ENCODE measurements around the gene KDM2B. TPM values are rescaled to one million over a fixed set of nuclear protein-coding genes. Genes with fewer than 3 reads are reported as not detected.
"Not testable (repeated sequence)": the region's sequence is repeated elsewhere in the genome, so short reads cannot be mapped to it uniquely, and the experiment has no call there.

Gene KDM2B
- total and polyA plus RNA-seq, 2 donors (not counting 3 experiments of a cell fraction or from before 2014, with no cell fraction given): 26.8 to 37.3 TPM

- H3K9ac ChIP-seq (replicated peaks; ENCODE audit: extremely low read depth, insufficient read depth, low read length); H3K9me1 ChIP-seq (replicated peaks; ENCODE audit: control insufficient read depth, extremely low read depth, insufficient read depth, low read length); H2AFZ ChIP-seq (ENCODE audit: low read depth, low read length); dilution Hi-C loops (cut with MboI; ENCODE audit: extremely low pct_ligation_motif_present, low sequenced_read_pairs); H4K20me1 ChIP-seq (replicated peaks; ENCODE audit: control insufficient read depth, extremely low read depth, insufficient read depth, low read length); BruUV-seq (replicated peaks); H3K9me3 ChIP-seq (replicated peaks; ENCODE audit: control insufficient read depth, insufficient read depth, low read length); H3K27ac ChIP-seq (ENCODE audit: insufficient read depth, low read depth, low read length); FAIRE-seq; DNase-seq (ENCODE audit: low read depth, low spot score); H3K27me3 ChIP-seq (ENCODE audit: control insufficient read depth in 2 of 2, insufficient read depth in 2 of 2, low read length in 2 of 2); H3K79me2 ChIP-seq (ENCODE audit: control insufficient read depth, insufficient read depth, low read length); POLR2A ChIA-PET; H3K4me2 ChIP-seq (ENCODE audit: insufficient read depth, low read length); H3K36me3 ChIP-seq (ENCODE audit: control insufficient read depth in 2 of 2, extremely low read depth in 1 of 2, insufficient read depth in 2 of 2, low read length in 2 of 2); H3K4me3 ChIP-seq (replicated peaks in 1 of 3; ENCODE audit: insufficient read depth in 1 of 3, low read depth in 1 of 3, low read length in 3 of 3): not testable (repeated sequence)
- CTCF ChIA-PET: interaction anchor here (0.8 to 5.7 kb wide), 4 partner anchors 20 to 85 kb away, joined by 3 to 38 read pairs (median 10); no protein-coding TSS in a partner anchor
- intact Hi-C loops (cut with micrococcal nuclease): loop anchor here (5.0 kb wide), 1 partner anchor 209 kb away; the partner anchor contains the start of gene RHOF
- peaks cover 31% of the 10 kb centered on the region for H3K4me1 ChIP-seq (ENCODE audit: control insufficient read depth, extremely low read depth, insufficient read depth, low read length)
Measured at GRCh38 chr12:121583334-121583661, 2.5 kb upstream of the KDM2B start.

- no TSS peak for BruUV-seq (replicated peaks)
Measured at GRCh38 chr12:121582583-121583333, 1.9 kb upstream of the KDM2B start.

More at GRCh38 chr12:121582583-121583333, 1.9 kb upstream of the KDM2B start:
- Histone ChIP-seq H3K27ac (ENCODE audit: insufficient read depth, low read depth, low read length) (peak overlapping the region; percentile 49), H3K9ac (replicated peaks; ENCODE audit: extremely low read depth, insufficient read depth, low read length) (peak overlapping the region; percentile 25), H3K9me3 (replicated peaks; ENCODE audit: control insufficient read depth, insufficient read depth, low read length) (no peaks in the 10 kb centered on the region), H3K27me3 (ENCODE audit: control insufficient read depth in 2 of 2, insufficient read depth in 2 of 2, low read length in 2 of 2) (no peaks in the 10 kb centered on the region), H3K4me3 (replicated peaks in 1 of 3; ENCODE audit: insufficient read depth in 1 of 3, low read depth in 1 of 3, low read length in 3 of 3) (no peak overlapping the region), H3K36me3 (ENCODE audit: control insufficient read depth in 2 of 2, extremely low read depth in 1 of 2, insufficient read depth in 2 of 2, low read length in 2 of 2) (no peaks in the 10 kb centered on the region), H3K9me1 (replicated peaks; ENCODE audit: control insufficient read depth, extremely low read depth, insufficient read depth, low read length) (no peaks in the 10 kb centered on the region), H2AFZ (ENCODE audit: low read depth, low read length) (no peak overlapping the region), H3K4me1 (ENCODE audit: control insufficient read depth, extremely low read depth, insufficient read depth, low read length) (peaks cover 33% of the 10 kb centered on the region), H4K20me1 (replicated peaks; ENCODE audit: control insufficient read depth, extremely low read depth, insufficient read depth, low read length) (no peaks in the 10 kb centered on the region), H3K4me2 (ENCODE audit: insufficient read depth, low read length) (peak overlapping the region; percentile 82), H3K79me2 (ENCODE audit: control insufficient read depth, insufficient read depth, low read length) (no peaks in the 10 kb centered on the region)
- TF ChIP-seq JUN (IDR thresholded peaks at IDR 0.05; ENCODE audit: borderline replicate concordance, insufficient read depth, insufficient read length, low read depth) (peak; percentile 41), CTCF (IDR thresholded peaks at IDR 0.05; ENCODE audit: extremely low read depth in 1 of 2, insufficient read depth in 1 of 2, low read depth in 1 of 2, low read length in 2 of 2) (no peak), EZH2 (IDR thresholded peaks at IDR 0.05; ENCODE audit: borderline replicate concordance, low read depth, low read length, severe bottlenecking) (no peak), GATA2 (IDR thresholded peaks at IDR 0.05; ENCODE audit: insufficient read depth, insufficient read length, low read depth, low read length) (peak; percentile 47), FOS (IDR thresholded peaks at IDR 0.05; ENCODE audit: borderline replicate concordance, insufficient read depth, low read length) (peak; percentile 44), MYC (IDR thresholded peaks at IDR 0.05; ENCODE audit: low read depth, low read length) (no peak), POLR2A (IDR thresholded peaks at IDR 0.05; ENCODE audit: low read depth, low read length) (no peak), POLR2AphosphoS5 (IDR thresholded peaks at IDR 0.05; ENCODE audit: insufficient read depth, low read depth, low read length) (peak; percentile 39)
- ChIA-PET CTCF (interaction anchor here (0.8 to 5.7 kb wide), 4 partner anchors 20 to 86 kb away, joined by 3 to 38 read pairs (median 10); no protein-coding TSS in a partner anchor), POLR2A (no interaction called here)
- dilution Hi-C loops (cut with MboI; ENCODE audit: extremely low pct_ligation_motif_present, low sequenced_read_pairs) (no loop called here), intact Hi-C loops (cut with micrococcal nuclease) (loop anchor here (1.0 to 5.0 kb wide), 2 partner anchors 42 to 210 kb away; partner anchors contain the start of gene RHOF)
- peak; percentile 62 for DNase-seq (ENCODE audit: low read depth, low spot score)
- FAIRE-seq: peak; percentile 77
